H9 (cell line): ENCODE results near the gene CPNE8. TPM values are rescaled to one million over a fixed set of nuclear protein-coding genes. Genes with fewer than 3 reads are reported as not detected.

Source experiments
- DNase-seq: peaks from one replicate; pipeline ENCODE4 v3.0.0-alpha.2; 2017
- H2AFZ ChIP-seq: one replicate; pipeline ENCODE4 v1.6.1; 2013; ENCODE audit warnings: mild to moderate bottlenecking, low read length, control low read depth, moderate library complexity
- H2AK5ac ChIP-seq: 2 replicates; pipeline ENCODE4 v1.6.1; 2013; ENCODE audit warnings: low read length, control low read depth, mixed read lengths; ENCODE audit not compliant: insufficient read length
- H2BK120ac ChIP-seq: one replicate; pipeline ENCODE4 v1.6.1; 2013; ENCODE audit warnings: low read depth, mild to moderate bottlenecking, low read length, control low read depth, inconsistent platforms; ENCODE audit not compliant: poor library complexity, severe bottlenecking
- H2BK12ac ChIP-seq: 2 replicates; pipeline ENCODE4 v1.6.1; 2013; ENCODE audit warnings: low read length, control low read depth, mixed read lengths, low read depth; ENCODE audit not compliant: insufficient read length
- H2BK15ac ChIP-seq: 2 replicates; pipeline ENCODE4 v1.6.1; 2013; ENCODE audit warnings: low read depth, low read length, control low read depth
- H2BK20ac ChIP-seq: one replicate; pipeline ENCODE4 v1.6.1; 2013; ENCODE audit warnings: low read depth, mild to moderate bottlenecking, low read length, control low read depth, inconsistent platforms; ENCODE audit not compliant: poor library complexity, severe bottlenecking
- H2BK5ac ChIP-seq: 2 replicates; pipeline ENCODE4 v1.6.1; 2013; ENCODE audit warnings: low read length, control low read depth, mixed read lengths; ENCODE audit not compliant: insufficient read length
- H3K14ac ChIP-seq: 2 replicates; pipeline ENCODE4 v1.6.1; 2013; ENCODE audit warnings: low read length, control low read depth; ENCODE audit not compliant: insufficient read depth
- H3K18ac ChIP-seq: 2 replicates; pipeline ENCODE4 v1.6.1; 2013; ENCODE audit warnings: low read depth, mild to moderate bottlenecking, mixed read lengths, low read length, control low read depth; ENCODE audit not compliant: insufficient read length
- H3K23ac ChIP-seq: 2 replicates; pipeline ENCODE4 v1.6.1; 2013; ENCODE audit warnings: low read length, control low read depth, mixed read lengths, low read depth; ENCODE audit not compliant: insufficient read length
- H3K23me2 ChIP-seq: 2 replicates; pipeline ENCODE4 v1.6.1; 2013; ENCODE audit warnings: low read depth, mild to moderate bottlenecking, mixed read lengths, low read length, control low read depth; ENCODE audit not compliant: insufficient read length, poor library complexity, severe bottlenecking
- H3K27ac ChIP-seq: 2 replicates; pipeline ENCODE4 v1.5.1; 2013; ENCODE audit warnings: low read length, control low read depth, mixed read lengths, low read depth; ENCODE audit not compliant: insufficient read length
- H3K27me3 ChIP-seq: 2 replicates; pipeline ENCODE4 v1.6.1; 2013; ENCODE audit warnings: low read length, control low read depth, inconsistent platforms; ENCODE audit not compliant: insufficient read depth
- H3K4ac ChIP-seq: 2 replicates; pipeline ENCODE4 v1.6.1; 2013; ENCODE audit warnings: low read depth, mild to moderate bottlenecking, control low read depth, inconsistent platforms, low read length, moderate library complexity
- H3K4me1 ChIP-seq: 2 replicates; pipeline ENCODE4 v1.6.1; 2013; ENCODE audit warnings: low read length, control low read depth, inconsistent platforms; ENCODE audit not compliant: insufficient read depth
- H3K4me2 ChIP-seq: 2 replicates; pipeline ENCODE4 v1.6.1; 2013; ENCODE audit warnings: low read length, control low read depth, mixed read lengths; ENCODE audit not compliant: insufficient read length, insufficient read depth
- H3K56ac ChIP-seq: 2 replicates; pipeline ENCODE4 v1.6.1; 2013; ENCODE audit warnings: low read depth, mild to moderate bottlenecking, mixed read lengths, low read length, control low read depth; ENCODE audit not compliant: insufficient read length
- H3K79me1 ChIP-seq: 2 replicates; pipeline ENCODE4 v1.6.1; 2013; ENCODE audit warnings: low read depth, mild to moderate bottlenecking, moderate library complexity, low read length, control low read depth, inconsistent platforms; ENCODE audit not compliant: insufficient read depth, poor library complexity, severe bottlenecking
- H3K79me2 ChIP-seq: 2 replicates; pipeline ENCODE4 v1.6.1; 2013; ENCODE audit warnings: low read length, control low read depth, inconsistent platforms; ENCODE audit not compliant: insufficient read depth
- H3K9ac ChIP-seq: 2 replicates; pipeline ENCODE4 v1.6.1; 2013; ENCODE audit warnings: low read length, control low read depth, mixed read lengths; ENCODE audit not compliant: insufficient read length; ENCODE audit errors: extremely low read depth
- H3K9me3 ChIP-seq: one replicate; pipeline ENCODE4 v1.6.1; 2013; ENCODE audit warnings: low read depth, low read length, inconsistent platforms; ENCODE audit not compliant: control insufficient read depth
- H3T11ph ChIP-seq: one replicate; pipeline ENCODE4 v1.6.1; 2013; ENCODE audit warnings: mild to moderate bottlenecking, low read length, control low read depth, inconsistent platforms
- H4K20me1 ChIP-seq: one replicate; pipeline ENCODE4 v1.6.1; 2013; ENCODE audit not compliant: control insufficient read depth, insufficient read length, insufficient read depth
- H4K5ac ChIP-seq: 2 replicates; pipeline ENCODE4 v1.6.1; 2013; ENCODE audit warnings: low read depth, mild to moderate bottlenecking, mixed read lengths, low read length, control low read depth; ENCODE audit not compliant: insufficient read length
- H4K8ac ChIP-seq: replicated peaks from 2 replicates; pipeline ENCODE4 v1.6.1; 2013; ENCODE audit warnings: low read length, control low read depth, mixed read lengths, low read depth; ENCODE audit not compliant: insufficient read length
- H4K91ac ChIP-seq: 2 replicates; pipeline ENCODE4 v1.6.1; 2013; ENCODE audit warnings: low read depth, mild to moderate bottlenecking, moderate library complexity, mixed read lengths, low read length, control low read depth; ENCODE audit not compliant: insufficient read length
- H3K27ac Mint-ChIP-seq, 3 experiments: 2 replicates in 2 of 3; 3 replicates in 1 of 3; pipeline ENCODE4 v1.8.0; 2020 to 2021; ENCODE audit warnings: mixed read lengths in 3 of 3, mild to moderate bottlenecking in 1 of 3, moderate library complexity in 1 of 3
- H3K27me3 Mint-ChIP-seq: 2 replicates; pipeline ENCODE4 v1.8.0; 2021; ENCODE audit warnings: low read depth, mild to moderate bottlenecking, moderate library complexity, mixed read lengths
- H3K36me3 Mint-ChIP-seq, 3 experiments: 2 replicates in 2 of 3; 3 replicates in 1 of 3; pipeline ENCODE4 v1.8.0; 2020 to 2021; ENCODE audit warnings: low read depth in 3 of 3, mixed read lengths in 3 of 3; ENCODE audit not compliant: insufficient read depth in 1 of 3
- H3K4me1 Mint-ChIP-seq, 2 experiments: 2 replicates each; pipeline ENCODE4 v1.8.0; 2020; ENCODE audit warnings: mixed read lengths in 2 of 2
- H3K4me3 Mint-ChIP-seq, 2 experiments: 2 replicates in 1 of 2; 3 replicates in 1 of 2; pipeline ENCODE4 v1.8.0; 2020 to 2021; ENCODE audit warnings: mild to moderate bottlenecking in 2 of 2, mixed read lengths in 2 of 2, moderate library complexity in 1 of 2
- H3K9me3 Mint-ChIP-seq, 2 experiments: 2 replicates in 1 of 2; 3 replicates in 1 of 2; pipeline ENCODE4 v1.8.0; 2020; ENCODE audit warnings: mild to moderate bottlenecking in 2 of 2, mixed read lengths in 2 of 2, moderate library complexity in 1 of 2
- CTCF ChIP-seq: fragments of 200-600 bp; sonication (generic); conservative IDR thresholded peaks from 3 replicates; pipeline ENCODE4 v1.8.0; 2021; ENCODE audit warnings: antibody characterized with exemption, mild to moderate bottlenecking
- WGBS: extraction: QIAGEN DNeasy Blood & Tissue Kit; methylation state at CpG from one replicate; pipeline ENCODE4 v1.1.7; 2013; ENCODE audit warnings: missing lambda C conversion rate, low lambda C conversion rate, mixed read lengths; ENCODE audit not compliant: insufficient read length; ENCODE audit errors: extremely low coverage; 5-methylcytosine and 5-hydroxymethylcytosine counted together
- total RNA-seq: library from RNA; stranded (reverse); gene quantifications from 2 replicates; pipeline ENCODE4 v1.2.1, GENCODE V29; 2021

The CPNE8 gene
- total RNA-seq, 1 experiment from 2014 or later: 1.9 TPM

- Histone ChIP-seq H3K9ac (no peak overlapping the region), H2BK15ac (no peak overlapping the region), H2AK5ac (no peak overlapping the region), H3K14ac (no peak overlapping the region), H3K4me2 (no peak overlapping the region), H3K27ac (no peak overlapping the region), H4K5ac (no peak overlapping the region), H2BK12ac (no peak overlapping the region), H3K23me2 (no peaks in the 10 kb centered on the region), H3K4ac (no peak overlapping the region), H4K91ac (no peak overlapping the region), H2BK5ac (no peak overlapping the region), H3K23ac (no peak overlapping the region), H3K18ac (no peak overlapping the region), H2AFZ (no peak overlapping the region), H3K79me1 (no peaks in the 10 kb centered on the region), H3T11ph (no peak overlapping the region), H2BK120ac (no peak overlapping the region), H4K20me1 (no peaks in the 10 kb centered on the region), H3K27me3 (no peaks in the 10 kb centered on the region), H3K56ac (no peak overlapping the region), H3K79me2 (no peaks in the 10 kb centered on the region), H3K9me3 (no peaks in the 10 kb centered on the region), H3K4me1 (no peaks in the 10 kb centered on the region), H2BK20ac (no peak overlapping the region), H4K8ac (no peak overlapping the region)
- no peak for TF ChIP-seq CTCF
- H3K36me3 Mint-ChIP-seq: no peaks in the 10 kb centered on the region
- no peak overlapping the region for H3K4me3 Mint-ChIP-seq
- DNase-seq: no peak
- no CpG with 5 or more reads among the region's 3 CpGs for WGBS
- no peak overlapping the region for H3K27ac Mint-ChIP-seq
- no peaks in the 10 kb centered on the region for H3K27me3 Mint-ChIP-seq
- H3K9me3 Mint-ChIP-seq: peaks cover 0 to 3% of the 10 kb centered on the region in 2 experiments; a peak in 3 of 5 replicates
- no peaks in the 10 kb centered on the region for H3K4me1 Mint-ChIP-seq
Observed at GRCh38 chr12:38736821-38737220, 168.6 kb downstream of the CPNE8 start.
